Measurements from ENCODE around the gene HK2.

HK2 gene

DNA sequence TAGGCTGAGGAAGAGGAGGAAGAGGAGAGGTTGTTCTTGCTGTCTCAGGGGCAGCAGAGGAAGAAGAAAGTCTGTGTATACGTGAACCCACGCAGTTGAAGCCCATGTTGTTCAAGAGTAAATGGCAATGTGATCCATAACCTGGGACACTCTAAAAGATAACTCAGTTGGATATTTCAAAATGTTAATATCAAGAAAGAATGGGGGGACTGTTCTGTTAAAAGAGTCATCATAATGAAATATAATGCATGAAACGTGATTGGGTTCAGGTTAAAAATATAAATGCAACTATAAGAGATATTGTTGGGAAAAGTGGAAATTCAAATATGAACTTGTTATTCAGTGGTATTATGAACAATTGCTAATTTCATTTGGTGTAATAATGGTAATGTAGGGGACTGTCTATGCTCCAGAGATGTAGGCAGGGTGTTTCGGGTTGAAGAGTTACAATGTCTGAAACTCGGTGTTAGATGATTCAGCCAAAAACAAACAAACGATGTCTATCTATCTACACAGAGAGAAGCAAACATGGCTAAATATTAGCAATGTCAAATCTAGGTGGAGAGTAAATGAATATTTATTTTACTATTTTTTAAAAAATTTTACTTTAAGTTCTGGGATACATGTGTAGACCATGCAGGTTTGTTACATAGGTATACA lies 103.4 kb downstream of the HK2 start:
- DNase-seq (ENCODE audit: low read depth in 2 of 2): no peak

GRCh38 chr2:74938264-74938663 lies 104.3 kb downstream of the HK2 start:
- no peak for DNase-seq (ENCODE audit: low read depth in 2 of 2)

DNA sequence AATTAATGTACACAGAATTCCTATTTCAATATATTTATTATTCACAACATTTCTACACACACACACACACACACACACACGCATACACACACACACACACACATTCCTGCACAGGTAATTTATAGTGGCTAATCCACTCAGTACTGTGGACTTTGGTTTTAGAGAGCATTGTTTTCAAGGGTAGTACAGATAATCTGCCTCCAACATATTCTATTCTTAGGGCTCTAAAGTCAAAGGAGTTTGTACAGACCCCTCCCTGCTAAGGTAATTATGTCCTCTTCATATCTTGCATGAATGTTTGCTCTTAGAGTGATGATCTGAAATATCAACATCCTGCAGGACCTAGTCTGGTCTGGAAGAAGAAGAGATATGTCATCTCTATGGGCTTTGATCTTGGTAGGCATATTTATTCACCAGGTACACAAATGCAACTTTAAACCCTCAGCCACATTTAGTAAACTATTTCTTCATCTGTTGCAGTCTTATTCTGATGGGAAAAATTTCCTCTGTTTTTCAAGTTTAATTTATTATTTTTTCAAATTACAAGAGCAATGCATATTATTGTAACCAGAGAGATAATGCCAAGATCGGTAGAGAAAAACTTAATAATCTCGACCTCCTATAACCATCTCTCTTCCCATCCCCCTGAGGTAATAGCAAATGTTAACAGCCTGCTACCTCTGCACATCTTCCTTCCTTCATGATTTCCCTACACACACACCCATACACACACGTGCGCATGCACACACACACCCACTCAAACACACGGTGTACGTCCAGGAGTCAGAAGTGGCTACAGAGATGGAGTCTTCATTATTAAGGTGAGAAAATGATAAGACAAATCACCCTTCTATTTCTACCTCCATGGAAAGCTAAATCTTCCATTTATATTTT lies 106.2 kb downstream of the HK2 start:
- no peak for DNase-seq (ENCODE audit: low read depth in 2 of 2)

DNA sequence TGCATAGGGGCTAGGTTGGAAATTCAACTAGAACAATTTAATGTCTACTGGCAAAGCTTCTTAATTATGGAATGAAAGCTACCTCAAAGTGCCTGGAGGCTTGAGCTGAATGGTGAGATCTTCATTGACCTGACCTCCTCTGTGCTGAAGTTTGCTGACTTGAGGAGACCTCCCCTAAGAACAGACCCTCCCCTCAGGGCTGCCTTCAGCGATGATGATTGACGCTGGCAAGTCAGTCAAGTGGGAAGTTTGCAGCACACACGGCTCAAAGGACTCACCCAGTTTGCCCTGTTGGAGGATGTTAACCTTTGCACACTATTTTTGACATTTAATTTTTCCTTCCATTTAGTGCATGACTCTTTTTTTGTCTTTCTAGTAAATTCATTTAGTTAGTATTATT lies 107.4 kb downstream of the HK2 start:
- no peak for DNase-seq (ENCODE audit: low read depth in 2 of 2)

DNA sequence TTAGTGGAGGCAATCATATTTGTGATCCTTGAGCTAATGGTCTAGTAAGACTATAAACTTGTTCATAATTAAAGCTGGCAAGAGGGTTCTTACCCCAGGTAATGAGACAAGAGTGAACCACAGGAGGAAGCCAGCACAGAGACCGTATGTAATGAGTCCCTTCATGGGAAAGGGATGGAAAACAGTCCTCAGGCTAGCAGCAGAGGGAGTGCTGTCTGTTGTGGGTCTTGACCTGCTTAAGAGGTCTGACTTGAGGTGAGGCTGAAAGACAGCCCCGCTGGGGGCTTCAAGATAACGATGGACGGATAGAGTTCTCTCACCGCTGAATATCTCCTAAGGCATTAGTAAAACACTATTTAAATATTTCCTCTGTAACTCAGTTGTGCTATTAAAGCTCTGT lies 108.3 kb downstream of the HK2 start:
- no peak for DNase-seq (ENCODE audit: low read depth in 2 of 2)
